ENCODE measurements around the gene RIMS1.

Gene RIMS1

GRCh38 chr6:72218125-72218524, 331.8 kb downstream of the RIMS1 start:
- no peak for DNase-seq (ENCODE audit: low spot score)
- TF ChIP-seq CTCF (IDR thresholded peaks at IDR 0.05) = no peak
- Histone ChIP-seq H3K4me3 (no peak overlapping the region), H3K27ac (no peak overlapping the region)

GRCh38 chr6:72219536-72219935, 333.2 kb downstream of the RIMS1 start:
- no peak overlapping the region for H3K4me3 ChIP-seq
- DNase-seq (ENCODE audit: low spot score) = no peak
- TF ChIP-seq CTCF (IDR thresholded peaks at IDR 0.05) = no peak
- no peak overlapping the region for H3K27ac ChIP-seq

GRCh38 chr6:72238021-72238420, 351.7 kb downstream of the RIMS1 start:
- H3K4me3 ChIP-seq = no peak overlapping the region
- no peak overlapping the region for H3K27ac ChIP-seq
- no peak for TF ChIP-seq CTCF (IDR thresholded peaks at IDR 0.05)
- DNase-seq (ENCODE audit: low spot score) = no peak

- DNase-seq (ENCODE audit: low spot score) = no peak
- Histone ChIP-seq H3K4me3 (no peak overlapping the region), H3K27ac (no peak overlapping the region)
- TF ChIP-seq CTCF (IDR thresholded peaks at IDR 0.05) = no peak
These were observed 352.6 kb downstream of the RIMS1 start for GRCh38 chr6:72238900-72239299.

- no peak overlapping the region for H3K4me3 ChIP-seq
- H3K27ac ChIP-seq = no peak overlapping the region
- no peak for DNase-seq (ENCODE audit: low spot score)
- no peak for TF ChIP-seq CTCF (IDR thresholded peaks at IDR 0.05)
These were observed 359.2 kb downstream of the RIMS1 start for GRCh38 chr6:72245565-72245964.

GRCh38 chr6:72246926-72247325, 360.6 kb downstream of the RIMS1 start:
- TF ChIP-seq CTCF (IDR thresholded peaks at IDR 0.05) = no peak
- Histone ChIP-seq H3K4me3 (no peak overlapping the region), H3K27ac (no peak overlapping the region)
- DNase-seq (ENCODE audit: low spot score) = no peak

GRCh38 chr6:72248621-72249020, 362.3 kb downstream of the RIMS1 start:
- Histone ChIP-seq H3K4me3 (no peak overlapping the region), H3K27ac (no peak overlapping the region)
- no peak for DNase-seq (ENCODE audit: low spot score)
- TF ChIP-seq CTCF (IDR thresholded peaks at IDR 0.05) = no peak
